GM13976 (cell line): ENCODE results near the gene NDUFC1.

Experiments
- DNase-seq: peaks from one replicate; pipeline ENCODE4 v3.0.0; 2012; ENCODE audit warnings: low spot score
- CTCF ChIP-seq: IDR thresholded peaks from 2 replicates; pipeline ENCODE4 v1.5.1; 2012; ENCODE audit warnings: borderline replicate concordance, mild to moderate bottlenecking; ENCODE audit not compliant: insufficient read depth; ENCODE audit errors: extremely low read depth, missing control alignments, control extremely low read depth
- in situ Hi-C: fragments of 300-500 bp; cut with MboI; formaldehyde crosslinking; loops from one replicate; pipeline ENCODE4 v1.12.0; 2022; ENCODE audit warnings: low sequenced_read_pairs, mixed read lengths, inconsistent platforms; ENCODE audit not compliant: unreplicated experiment

The NDUFC1 gene

GRCh38 chr4:139295942-139296299 is 6.4 kb downstream of the NDUFC1 start:
- no peak for TF ChIP-seq CTCF
- in situ Hi-C loops: loop anchor here (10.0 kb wide), 1 partner anchor 261 kb away; no protein-coding TSS in a partner anchor
- DNase-seq: no peak

- peak; percentile 91 for DNase-seq
- in situ Hi-C loops: loop anchor here (10.0 kb wide), 1 partner anchor 261 kb away; no protein-coding TSS in a partner anchor
- TF ChIP-seq CTCF: peak; percentile 94
Observed at GRCh38 chr4:139295206-139295941, 6.9 kb downstream of the NDUFC1 start.

GRCh38 chr4:139286186-139286698 is 16.0 kb downstream of the NDUFC1 start:
- in situ Hi-C loops: no loop called here
- DNase-seq: no peak
- no peak for TF ChIP-seq CTCF

- no peak for TF ChIP-seq CTCF
Observed at GRCh38 chr4:139282721-139283075, 19.6 kb downstream of the NDUFC1 start.

GRCh38 chr4:139282065-139282720 is 20.1 kb downstream of the NDUFC1 start:
- in situ Hi-C loops: no loop called here
- TF ChIP-seq CTCF: no peak
- no peak for DNase-seq

More at GRCh38 chr4:139282721-139283075, 19.6 kb downstream of the NDUFC1 start:
- no peak for DNase-seq
- in situ Hi-C loops: no loop called here

GRCh38 chr4:139279760-139280620 is 22.3 kb downstream of the NDUFC1 start, which contains the start of gene MGARP:
Gene MGARP, minus strand, starts transcription at chr4:139280225. Its CDS starts 67 bp downstream, at chr4:139280158.
- in situ Hi-C loops: no loop called here
- DNase-seq: peak; percentile 54
- TF ChIP-seq CTCF: no peak
